Lower lobe of right lung (tissue), 2 donors: ENCODE data around the gene MTHFSD. TPM values are rescaled to one million over a fixed set of nuclear protein-coding genes. Genes with fewer than 3 reads are reported as not detected.

ENCODE experiments used
- ATAC-seq, 2 donors: fragments of 200-7000 bp; cut with Tn5 transposase; one replicate each; pipeline ENCODE4 v1.9.1; 2020 to 2022; ENCODE audit warnings: mild to moderate bottlenecking in 2 of 2, moderate library complexity in 2 of 2
- DNase-seq: peaks from one replicate; pipeline ENCODE4 v3.0.0-alpha.2; 2020
- H3K27ac ChIP-seq: fragments of 200-600 bp; one replicate; pipeline ENCODE4 v1.8.0; 2022
- H3K27me3 ChIP-seq: fragments of 200-600 bp; one replicate; pipeline ENCODE4 v1.8.0; 2022; ENCODE audit warnings: low read depth
- H3K36me3 ChIP-seq: fragments of 200-600 bp; one replicate; pipeline ENCODE4 v1.8.0; 2022; ENCODE audit warnings: mild to moderate bottlenecking
- H3K4me1 ChIP-seq: fragments of 200-600 bp; one replicate; pipeline ENCODE4 v1.8.0; 2022
- H3K4me3 ChIP-seq: fragments of 200-600 bp; one replicate; pipeline ENCODE4 v1.8.0; 2022; ENCODE audit warnings: mild to moderate bottlenecking
- H3K9me3 ChIP-seq: fragments of 200-600 bp; one replicate; pipeline ENCODE4 v1.8.0; 2022
- intact Hi-C: fragments of 100-400 bp; cut with DNase I; formaldehyde crosslinking; loops from one replicate; pipeline ENCODE4 v1.11.0; 2022
- total RNA-seq: library from RNA; stranded (reverse); fragmentation: NEBNext Ultra II Directional; extraction: Animal tissue kit (Norgen Biotek cat#: 25700); gene quantifications from one replicate; pipeline ENCODE4 v1.2.1, GENCODE V29; 2021
- TF ChIP-seq, protein P1 (sequence below): fragments of 200-600 bp; IDR thresholded peaks from one replicate; pipeline ENCODE4 v1.8.0; 2022; ENCODE audit warnings: antibody characterized with exemption, mild to moderate bottlenecking
- donor health status: DM: no; HTN: yes; CAD: no; lungs with severe emphysema.

MTHFSD gene
- total RNA-seq, 1 donor from 2014 or later = 21.2 TPM

- H3K27ac ChIP-seq = no peak overlapping the region
- TF ChIP-seq, protein P1, sequence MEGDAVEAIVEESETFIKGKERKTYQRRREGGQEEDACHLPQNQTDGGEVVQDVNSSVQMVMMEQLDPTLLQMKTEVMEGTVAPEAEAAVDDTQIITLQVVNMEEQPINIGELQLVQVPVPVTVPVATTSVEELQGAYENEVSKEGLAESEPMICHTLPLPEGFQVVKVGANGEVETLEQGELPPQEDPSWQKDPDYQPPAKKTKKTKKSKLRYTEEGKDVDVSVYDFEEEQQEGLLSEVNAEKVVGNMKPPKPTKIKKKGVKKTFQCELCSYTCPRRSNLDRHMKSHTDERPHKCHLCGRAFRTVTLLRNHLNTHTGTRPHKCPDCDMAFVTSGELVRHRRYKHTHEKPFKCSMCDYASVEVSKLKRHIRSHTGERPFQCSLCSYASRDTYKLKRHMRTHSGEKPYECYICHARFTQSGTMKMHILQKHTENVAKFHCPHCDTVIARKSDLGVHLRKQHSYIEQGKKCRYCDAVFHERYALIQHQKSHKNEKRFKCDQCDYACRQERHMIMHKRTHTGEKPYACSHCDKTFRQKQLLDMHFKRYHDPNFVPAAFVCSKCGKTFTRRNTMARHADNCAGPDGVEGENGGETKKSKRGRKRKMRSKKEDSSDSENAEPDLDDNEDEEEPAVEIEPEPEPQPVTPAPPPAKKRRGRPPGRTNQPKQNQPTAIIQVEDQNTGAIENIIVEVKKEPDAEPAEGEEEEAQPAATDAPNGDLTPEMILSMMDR = no peak
- ATAC-seq (no peak), DNase-seq (no peak)
- no peak overlapping the region for H3K4me3 ChIP-seq
- H3K9me3 ChIP-seq = no peaks in the 10 kb centered on the region
- H3K4me1 ChIP-seq = peaks cover 18% of the 10 kb centered on the region
- intact Hi-C loops = no loop called here
- H3K27me3 ChIP-seq = peaks cover 99% of the 10 kb centered on the region
- no peaks in the 10 kb centered on the region for H3K36me3 ChIP-seq
Observed at GRCh38 chr16:86573215-86573614, 18.2 kb upstream of the MTHFSD start.

DNA sequence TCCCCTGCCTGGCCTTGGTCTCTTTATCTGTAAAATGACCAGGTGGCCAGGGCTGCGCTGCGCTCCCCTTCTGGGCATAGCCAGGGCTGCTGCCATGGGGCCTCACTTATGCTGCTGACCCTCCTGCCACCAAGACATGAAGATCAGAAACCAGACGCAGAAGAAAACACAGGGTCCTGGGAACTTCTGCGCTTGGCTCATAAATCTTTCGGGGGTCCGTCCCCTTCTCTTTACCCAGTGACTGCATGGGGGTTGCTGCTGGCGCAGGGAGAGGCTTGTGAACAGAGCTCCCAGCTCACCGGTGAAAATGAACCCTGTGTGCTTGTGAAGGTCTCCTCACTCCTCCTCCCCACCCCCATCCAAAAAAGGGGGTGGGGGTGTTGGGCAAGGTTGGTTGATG is 17.6 kb upstream of the MTHFSD start:
- H3K27ac ChIP-seq = no peak overlapping the region

GRCh38 chr16:86572041-86572521 is 17.0 kb upstream of the MTHFSD start:
- DNase-seq = no peak
- ATAC-seq = no peak
- H3K27ac ChIP-seq = no peak overlapping the region
- H3K4me3 ChIP-seq = no peak overlapping the region
- peaks cover 16% of the 10 kb centered on the region for H3K4me1 ChIP-seq
- H3K27me3 ChIP-seq = peaks cover 99% of the 10 kb centered on the region
- intact Hi-C loops = no loop called here
- no peaks in the 10 kb centered on the region for H3K9me3 ChIP-seq
- H3K36me3 ChIP-seq = no peaks in the 10 kb centered on the region
- TF ChIP-seq, protein P1 = no peak

More for the DNA sequence above, 17.6 kb upstream of the MTHFSD start:
- DNase-seq (no peak), ATAC-seq (no peak)
- TF ChIP-seq, protein P1 = no peak
- Histone ChIP-seq H3K27me3 (peaks cover 99% of the 10 kb centered on the region), H3K36me3 (no peaks in the 10 kb centered on the region), H3K4me1 (peaks cover 16% of the 10 kb centered on the region), H3K9me3 (no peaks in the 10 kb centered on the region), H3K4me3 (no peak overlapping the region)
- intact Hi-C loops = no loop called here

DNA sequence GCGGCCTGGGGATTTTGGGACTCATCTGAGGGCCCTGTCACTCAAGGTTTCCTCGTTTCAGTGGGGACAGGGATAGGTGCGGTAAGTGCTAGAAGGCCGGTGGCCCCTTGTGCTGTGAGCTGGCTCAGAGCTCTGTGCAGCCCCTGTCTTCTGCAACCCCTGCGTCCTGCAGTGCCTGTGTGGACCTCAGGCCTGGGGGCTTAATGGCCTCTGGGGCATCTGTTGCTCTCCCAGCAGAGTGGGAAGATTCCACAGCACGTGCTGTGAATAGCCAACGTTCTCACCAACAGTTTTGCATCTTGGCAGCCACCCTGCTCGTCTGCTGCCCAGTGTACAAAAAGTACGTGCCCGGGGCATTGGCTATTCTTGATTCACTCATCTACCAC is 16.5 kb upstream of the MTHFSD start:
- no peak for DNase-seq

GRCh38 chr16:86570558-86571529 is 15.8 kb upstream of the MTHFSD start:
- H3K27ac ChIP-seq = no peak overlapping the region
- ATAC-seq (no peak), DNase-seq (no peak)
- H3K4me1 ChIP-seq = peaks cover 10% of the 10 kb centered on the region
- no peak overlapping the region for H3K4me3 ChIP-seq
- H3K9me3 ChIP-seq = no peaks in the 10 kb centered on the region
- H3K27me3 ChIP-seq = peaks cover 100% of the 10 kb centered on the region
- intact Hi-C loops = no loop called here
- TF ChIP-seq, protein P1 = no peak
- H3K36me3 ChIP-seq = no peaks in the 10 kb centered on the region

More for the DNA sequence above, 16.5 kb upstream of the MTHFSD start:
- no peak for ATAC-seq
- H3K4me3 ChIP-seq = no peak overlapping the region
- TF ChIP-seq, protein P1 = no peak
- H3K4me1 ChIP-seq = peaks cover 15% of the 10 kb centered on the region
- no peaks in the 10 kb centered on the region for H3K9me3 ChIP-seq
- intact Hi-C loops = no loop called here
- H3K36me3 ChIP-seq = no peaks in the 10 kb centered on the region
- H3K27me3 ChIP-seq = peaks cover 100% of the 10 kb centered on the region
- no peak overlapping the region for H3K27ac ChIP-seq
